Activated CD8-positive, alpha-beta memory T cell treated with anti-CD3 and anti-CD28 coated beads, Interleukin-2, amount 50 U/mL, for 48 hours (primary cell): Measurements from ENCODE around the gene RHBG.

Experiments
- DNase-seq: peaks from one replicate; pipeline ENCODE4 v3.0.0-alpha.2; 2020

Gene RHBG

GRCh38 chr1:156409439-156409838, 40.4 kb downstream of the RHBG start:
- no peak for DNase-seq

DNA sequence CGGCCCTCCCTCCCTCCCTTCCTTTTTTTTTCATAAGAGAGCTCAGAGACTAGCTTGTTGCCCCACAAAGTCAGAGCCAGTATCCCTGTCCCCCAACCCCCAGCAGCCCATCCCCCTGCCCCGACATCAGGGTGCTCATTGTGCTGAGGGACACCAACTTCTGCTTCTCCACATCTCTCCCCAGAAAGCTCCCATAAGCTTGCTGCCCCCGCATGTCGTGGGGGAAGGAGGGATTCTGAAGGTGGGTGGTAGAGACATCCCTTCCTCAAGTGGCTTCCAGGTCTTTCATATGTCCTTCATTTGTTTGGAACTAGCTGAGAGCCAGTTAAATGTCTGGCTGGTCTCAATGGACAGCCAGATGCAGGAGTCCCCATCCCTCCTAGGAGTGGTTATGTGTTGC, 41.2 kb downstream of the RHBG start:
- DNase-seq: no peak

DNA sequence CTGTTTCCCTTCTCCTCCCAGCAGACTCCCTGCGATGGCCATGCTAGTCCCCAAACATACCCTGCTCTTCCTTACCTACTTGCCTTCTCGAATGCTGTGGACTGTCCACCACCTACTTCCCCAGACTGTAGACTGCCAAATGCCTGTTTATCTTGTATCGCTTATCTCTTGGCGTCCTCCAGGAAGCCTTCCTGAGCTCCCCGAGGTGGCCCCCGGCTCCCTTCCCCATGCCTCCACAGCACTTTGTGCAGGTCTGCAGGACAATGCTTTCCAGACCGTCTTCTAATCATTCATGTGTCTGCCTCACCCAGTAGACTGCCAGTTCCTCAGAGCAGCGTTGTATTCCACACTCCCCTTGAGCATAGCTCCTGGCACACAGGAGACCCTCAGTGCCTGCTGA, 41.7 kb downstream of the RHBG start:
- no peak for DNase-seq

- DNase-seq: no peak
Observed at GRCh38 chr1:156412653-156413321, 43.8 kb downstream of the RHBG start.

DNA sequence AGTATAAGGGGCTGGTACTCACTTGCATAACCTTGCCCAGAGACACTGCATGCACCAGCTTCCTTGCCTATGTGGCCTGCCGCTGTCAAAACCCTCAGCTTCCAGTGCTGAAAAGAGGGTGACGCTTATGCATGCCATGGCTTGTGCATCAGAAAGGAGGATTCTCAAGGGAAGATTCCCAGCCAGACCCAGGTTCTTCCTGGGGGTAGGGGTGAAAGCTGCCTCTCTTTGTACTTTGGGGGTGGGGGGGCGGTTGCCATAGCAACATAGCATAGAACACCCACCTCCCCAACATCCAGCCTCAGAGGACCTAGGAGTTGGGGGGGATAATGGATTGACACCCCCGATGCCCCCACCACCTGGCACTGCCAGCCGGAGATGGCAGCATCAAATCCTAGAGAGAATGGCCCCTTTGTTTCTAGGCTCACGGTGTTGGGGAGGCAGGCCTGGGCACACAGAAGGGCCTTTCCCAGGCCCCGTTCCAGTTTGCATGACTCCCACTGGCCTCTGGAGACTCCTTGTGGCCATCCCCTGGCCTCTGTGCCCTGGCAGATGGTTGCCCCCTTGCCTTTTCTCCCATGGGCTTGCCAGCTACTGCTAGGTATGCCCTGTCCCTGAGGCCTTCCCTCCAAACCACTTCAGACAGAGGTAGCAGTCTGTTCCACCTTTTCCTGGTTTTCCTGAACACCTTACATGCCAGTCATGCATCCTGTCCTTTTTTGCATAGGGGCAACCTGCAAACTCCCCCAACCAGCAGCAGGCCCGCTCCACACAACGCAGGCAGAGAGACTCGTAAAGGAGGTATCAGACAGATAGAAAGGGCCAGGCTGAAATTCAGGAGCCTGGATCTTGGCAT, 44.6 kb downstream of the RHBG start:
- no peak for DNase-seq

GRCh38 chr1:156414461-156415064, 45.6 kb downstream of the RHBG start:
- peak; percentile 69 for DNase-seq

- no peak for DNase-seq
Observed at GRCh38 chr1:156416993-156417392, 48.0 kb downstream of the RHBG start.

DNA sequence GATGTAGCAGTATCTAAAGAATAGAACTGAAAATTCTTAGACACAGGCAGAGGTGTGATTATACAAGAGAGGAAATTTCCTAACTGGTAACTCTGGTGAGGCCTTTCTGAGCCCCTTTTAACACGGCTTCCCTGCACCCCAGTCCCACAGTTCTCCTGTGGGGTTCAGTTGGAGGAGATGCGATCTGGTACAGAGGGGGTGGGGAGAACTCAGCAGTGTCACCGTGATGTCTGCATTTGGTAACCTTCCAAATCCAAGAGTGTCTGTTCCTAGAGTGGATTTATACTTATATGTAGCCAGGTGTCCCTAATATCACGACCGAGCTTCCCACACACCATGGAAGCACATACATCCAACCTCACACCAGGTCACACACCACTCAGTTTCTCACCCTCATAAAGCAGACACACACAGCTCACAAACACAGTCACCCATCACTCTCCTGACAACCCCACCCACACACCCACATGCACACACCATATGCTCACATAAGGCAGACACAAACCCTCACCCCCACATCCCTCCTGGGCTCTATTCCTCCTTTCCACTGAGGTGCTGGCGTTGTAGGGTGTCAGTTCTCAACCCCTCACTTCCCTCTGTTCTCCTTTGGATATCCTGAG, 48.5 kb downstream of the RHBG start:
- DNase-seq: no peak

DNA sequence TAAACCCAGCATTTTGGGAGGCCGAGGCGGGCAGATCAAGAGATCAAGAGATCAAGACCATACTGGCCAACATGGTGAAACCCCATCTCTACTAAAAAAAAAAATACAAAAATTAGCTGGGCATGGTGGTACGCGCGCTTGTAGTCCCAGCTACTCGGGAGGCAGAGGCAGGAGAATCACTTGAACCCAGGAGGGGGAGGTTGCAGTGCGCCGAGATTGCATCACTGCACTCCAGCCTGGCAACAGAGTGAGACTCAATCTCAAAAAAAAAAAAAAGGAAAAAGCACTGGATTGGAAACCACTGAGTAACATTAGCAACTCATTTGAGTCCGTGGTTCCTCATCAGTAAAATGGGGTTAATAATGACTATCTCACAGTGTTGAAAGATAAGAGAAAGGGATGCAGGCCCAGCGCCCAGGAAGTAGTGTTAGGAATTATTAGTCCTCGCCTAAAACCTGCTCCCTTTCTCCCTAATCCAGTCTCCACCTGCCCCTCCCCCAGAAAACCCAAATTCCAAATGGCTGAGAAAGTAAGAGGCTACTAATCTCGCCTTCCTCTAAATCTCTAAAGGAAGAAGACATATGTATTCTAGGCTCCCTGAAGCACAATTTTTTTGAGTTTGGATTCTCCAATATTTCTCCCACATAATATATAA, 49.5 kb downstream of the RHBG start:
- no peak for DNase-seq

- DNase-seq: peak; percentile 68
Observed at GRCh38 chr1:156419854-156420204, 50.8 kb downstream of the RHBG start.

DNA sequence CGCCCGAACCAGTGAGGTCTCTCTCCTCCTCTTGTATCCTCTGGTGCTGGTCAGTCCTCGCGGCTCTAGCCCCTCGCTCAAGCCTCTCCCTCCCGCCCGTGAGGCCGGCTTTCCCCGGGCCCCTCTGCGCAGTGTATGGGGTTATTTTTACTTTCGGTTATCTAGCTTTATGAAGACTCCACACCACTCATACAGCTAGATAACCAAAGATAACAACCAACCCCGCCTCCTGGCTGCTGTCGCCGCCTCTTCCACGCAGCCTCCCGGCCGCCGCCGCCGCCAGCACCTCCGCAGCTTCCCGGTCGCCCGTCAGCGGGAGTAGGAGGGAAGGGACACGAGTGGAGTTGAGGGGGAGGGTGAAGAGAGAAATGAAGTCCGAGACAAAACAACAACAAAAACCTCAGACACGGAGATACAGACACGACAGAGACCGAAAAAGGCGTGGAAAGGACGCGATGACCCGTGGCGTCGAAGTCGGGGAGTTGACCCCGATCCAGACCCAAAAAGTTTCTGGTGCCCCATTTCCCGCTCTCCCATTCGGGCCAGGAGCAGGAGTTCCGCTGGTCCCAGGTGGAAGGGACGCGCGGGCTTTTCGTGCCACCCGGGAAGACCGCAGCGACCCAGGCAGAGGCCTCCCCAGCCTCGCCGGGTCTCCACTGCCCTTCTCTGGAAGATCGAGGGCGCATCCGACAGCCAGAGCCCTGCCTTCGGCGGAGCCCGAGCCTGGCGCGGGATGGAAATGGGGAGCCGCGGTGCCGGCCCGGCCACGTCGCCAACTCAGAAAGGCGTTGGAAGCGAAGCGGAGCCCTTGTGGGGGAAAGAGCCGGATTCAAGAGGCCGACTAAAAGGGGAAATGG, 51.4 kb downstream of the RHBG start:
- peak; percentile 70 for DNase-seq

- DNase-seq: peak; percentile 87
Observed at GRCh38 chr1:156421062-156421938, 52.3 kb downstream of the RHBG start.

GRCh38 chr1:156421939-156422601, 53.1 kb downstream of the RHBG start:
- no peak for DNase-seq

DNA sequence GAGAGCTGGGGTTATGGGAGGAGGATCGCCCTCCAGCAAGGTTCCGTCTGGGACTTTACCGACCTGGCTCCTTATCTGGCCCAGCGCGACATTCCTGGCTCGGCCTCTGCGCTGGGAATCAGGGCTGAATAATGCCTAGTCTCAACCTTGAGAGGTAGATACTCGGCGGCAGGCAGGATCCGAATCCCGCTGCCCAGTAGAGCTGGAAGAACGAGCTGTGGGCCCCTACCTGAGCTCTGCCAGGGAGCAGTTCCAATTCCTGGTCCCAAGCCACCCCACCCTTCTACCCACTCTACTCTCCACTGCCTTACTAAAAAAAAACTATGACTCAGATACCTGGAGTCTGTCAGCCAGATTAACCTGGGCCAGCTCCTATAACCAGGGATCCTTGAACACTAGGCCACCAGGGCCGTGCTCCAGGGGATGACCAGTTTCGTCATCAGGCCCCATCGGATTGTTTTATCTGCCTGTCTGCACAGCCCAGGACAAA, 53.6 kb downstream of the RHBG start:
- no peak for DNase-seq

GRCh38 chr1:156423422-156424352, 54.7 kb downstream of the RHBG start:
- DNase-seq: no peak

DNA sequence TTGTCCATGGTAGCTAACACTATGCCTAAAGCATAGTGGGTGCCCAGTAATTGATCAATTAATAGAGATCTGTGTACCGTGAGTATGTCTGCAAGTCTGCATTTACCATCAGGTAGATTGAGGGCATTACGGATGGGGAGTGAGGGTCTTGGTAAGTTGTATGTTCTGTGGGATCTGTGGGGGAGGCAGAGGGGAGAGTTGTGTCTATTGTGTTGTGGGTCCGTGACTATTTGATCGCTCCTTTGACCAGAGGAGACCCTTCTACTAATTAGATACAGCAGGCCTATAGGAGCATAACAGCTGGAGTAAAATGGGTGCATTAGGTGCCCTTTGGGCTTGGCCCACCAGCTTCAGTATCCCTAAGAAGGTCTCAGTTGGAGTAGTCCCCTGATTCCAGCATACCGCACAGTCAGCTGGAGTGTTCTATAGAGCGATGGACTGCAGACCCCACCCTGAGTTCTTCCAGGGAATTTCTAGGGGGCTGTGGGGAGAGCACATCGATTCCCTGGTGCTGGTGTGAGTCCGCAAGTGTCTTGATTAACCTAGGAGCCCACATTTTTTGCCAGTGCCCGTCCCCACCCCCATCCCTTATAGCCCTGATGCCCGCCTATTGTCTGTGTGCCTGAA, 55.9 kb downstream of the RHBG start:
- no peak for DNase-seq

- DNase-seq: no peak
Observed at GRCh38 chr1:156425943-156426342, 56.9 kb downstream of the RHBG start.

- no peak for DNase-seq
Observed at GRCh38 chr1:156427957-156428356, 58.9 kb downstream of the RHBG start.
